Ovary (tissue), 9 donors: ENCODE data around the gene TP53INP2. TPM values are rescaled to one million over a fixed set of nuclear protein-coding genes. Genes with fewer than 3 reads are reported as not detected.

ENCODE experiments used
- DNase-seq, 5 donors: peaks; one replicate each; pipeline ENCODE4 v3.0.0-alpha.2; 2019 to 2020
- H3K27ac ChIP-seq, 2 donors: fragments of 200-600 bp; one replicate each; pipeline versions ENCODE4 v1.5.1 to v1.8.0; 2019 to 2022
- H3K27me3 ChIP-seq: fragments of 200-600 bp; one replicate; pipeline ENCODE4 v1.8.0; 2022
- H3K36me3 ChIP-seq: fragments of 200-600 bp; sonication (generic); one replicate; pipeline ENCODE4 v1.5.1; 2019
- H3K4me1 ChIP-seq: one replicate; pipeline ENCODE4 v1.8.1; 2013; ENCODE audit warnings: mild to moderate bottlenecking, moderate library complexity; ENCODE audit not compliant: insufficient read depth
- H3K4me3 ChIP-seq: fragments of 200-600 bp; sonication (generic); one replicate; pipeline ENCODE4 v1.5.1; 2017
- H3K9me3 ChIP-seq, 2 donors: fragments of 200-600 bp in 1 of 2; sonication (generic) in 1 of 2; one replicate each; pipeline versions ENCODE4 v1.5.1 to v1.8.1; 2013 to 2019; ENCODE audit warnings: mild to moderate bottlenecking in 1 of 2, moderate library complexity in 1 of 2
- EP300 ChIP-seq: sonication (generic); formaldehyde crosslinking; IDR thresholded peaks from one replicate; pipeline ENCODE4 v1.6.1; 2017; ENCODE audit warnings: antibody characterized with exemption
- POLR2A ChIP-seq: fragments of 450-650 bp; IDR thresholded peaks from one replicate; pipeline ENCODE4 v1.6.1; 2017; ENCODE audit warnings: antibody characterized with exemption, mild to moderate bottlenecking, moderate library complexity
- WGBS, 3 donors: extraction: QIAGEN DNeasy Blood & Tissue Kit in 1 of 3; methylation state at CpG; one replicate each; pipeline versions ENCODE4 v1.1.5 to v1.1.7; 2013 to 2017; 5-methylcytosine and 5-hydroxymethylcytosine counted together
- intact Hi-C, 4 donors: fragments of 100-400 bp; cut with DNase I; formaldehyde crosslinking; loops; one replicate each; pipeline versions ENCODE4 v1.11.0 to v1.15.1; 2022 to 2023
- polyA plus RNA-seq, 2 donors: library from polyadenylated mRNA; stranded (reverse); fragments of 200-250 nt in 1 of 2; fragments of 350-450 nt in 1 of 2; fragmentation: Illumina TruSeq in 1 of 2; extraction: RNeasy Lipid Tissue Mini Kit (QIAGEN cat#74804) in 1 of 2; gene quantifications; one replicate each; pipeline ENCODE4 v1.2.3, GENCODE V29; 2013 to 2014
- total RNA-seq, 7 donors: library from RNA; depleted of rRNA in 2 of 7; stranded (reverse); fragments of >200 nt in 2 of 7; fragmentation: NEBNext Ultra II Directional in 3 of 7; extraction: Animal tissue kit (Norgen Biotek cat#: 25700) in 3 of 7; gene quantifications; one replicate each; pipeline versions ENCODE4 v1.1.0 to v1.2.4, GENCODE V29; 2016 to 2023
- TF ChIP-seq, protein P1 (sequence below), 3 donors: fragments of 450-650 bp in 2 of 3; fragments of 200-600 bp in 1 of 3; IDR thresholded peaks; one replicate each; pipeline versions ENCODE4 v1.5.1 to v1.8.0; 2016 to 2022; ENCODE audit warnings: antibody characterized with exemption in 3 of 3, mild to moderate bottlenecking in 1 of 3
- donor health status: DM: no; HTN: no; CAD: no; lungs with moderate emphysema.
- donor health status: DM: no; HTN: no; CAD: no.
- donor health status: Bipolar disorder and iron deficiency.
- donor health status: DM: yes; HTN: yes; CAD: no.
- donor health status: DM: no; HTN: no; CAD: no.
- donor health status: DM: yes; HTN: yes; CAD: no.

Gene TP53INP2
- total and polyA plus RNA-seq, 9 donors = 4.9 to 50.3 (median 13.3) TPM

DNA sequence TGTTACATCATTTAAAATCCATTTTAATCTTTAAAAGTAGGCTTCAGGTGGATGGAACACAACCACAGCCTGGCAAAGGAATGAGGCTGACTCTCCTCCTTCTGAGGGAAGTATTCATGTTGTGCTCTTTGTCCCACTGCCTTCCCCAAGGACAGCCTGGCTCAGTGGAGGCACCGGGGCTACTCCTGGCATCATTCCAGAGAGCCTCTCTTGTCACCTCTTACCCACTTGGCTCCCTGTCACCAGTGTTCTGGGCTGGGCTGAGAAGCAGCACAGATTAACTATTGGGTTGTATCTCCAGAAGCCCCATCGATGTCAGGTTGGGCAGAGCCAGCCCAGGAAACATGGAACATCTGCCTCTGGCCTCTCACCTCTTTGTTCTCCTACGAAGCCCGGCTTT is 10.7 kb upstream of the TP53INP2 start:
- Histone ChIP-seq H3K4me1 (no peaks in the 10 kb centered on the region), H3K9me3 (no peaks in the 10 kb centered on the region), H3K27me3 (no peaks in the 10 kb centered on the region), H3K36me3 (no peaks in the 10 kb centered on the region), H3K4me3 (no peak overlapping the region), H3K27ac (no peak overlapping the region)
- intact Hi-C loops = no loop called here
- 36 to 54% (median 39%) methylated on average over 4 of the region's 4 CpGs for WGBS, 3 donors
- no peak for TF ChIP-seq POLR2A
- TF ChIP-seq, protein P1, sequence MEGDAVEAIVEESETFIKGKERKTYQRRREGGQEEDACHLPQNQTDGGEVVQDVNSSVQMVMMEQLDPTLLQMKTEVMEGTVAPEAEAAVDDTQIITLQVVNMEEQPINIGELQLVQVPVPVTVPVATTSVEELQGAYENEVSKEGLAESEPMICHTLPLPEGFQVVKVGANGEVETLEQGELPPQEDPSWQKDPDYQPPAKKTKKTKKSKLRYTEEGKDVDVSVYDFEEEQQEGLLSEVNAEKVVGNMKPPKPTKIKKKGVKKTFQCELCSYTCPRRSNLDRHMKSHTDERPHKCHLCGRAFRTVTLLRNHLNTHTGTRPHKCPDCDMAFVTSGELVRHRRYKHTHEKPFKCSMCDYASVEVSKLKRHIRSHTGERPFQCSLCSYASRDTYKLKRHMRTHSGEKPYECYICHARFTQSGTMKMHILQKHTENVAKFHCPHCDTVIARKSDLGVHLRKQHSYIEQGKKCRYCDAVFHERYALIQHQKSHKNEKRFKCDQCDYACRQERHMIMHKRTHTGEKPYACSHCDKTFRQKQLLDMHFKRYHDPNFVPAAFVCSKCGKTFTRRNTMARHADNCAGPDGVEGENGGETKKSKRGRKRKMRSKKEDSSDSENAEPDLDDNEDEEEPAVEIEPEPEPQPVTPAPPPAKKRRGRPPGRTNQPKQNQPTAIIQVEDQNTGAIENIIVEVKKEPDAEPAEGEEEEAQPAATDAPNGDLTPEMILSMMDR (IDR thresholded peaks at IDR 0.05) = no peak
- TF ChIP-seq EP300 = no peak
- DNase-seq = no peak

DNA sequence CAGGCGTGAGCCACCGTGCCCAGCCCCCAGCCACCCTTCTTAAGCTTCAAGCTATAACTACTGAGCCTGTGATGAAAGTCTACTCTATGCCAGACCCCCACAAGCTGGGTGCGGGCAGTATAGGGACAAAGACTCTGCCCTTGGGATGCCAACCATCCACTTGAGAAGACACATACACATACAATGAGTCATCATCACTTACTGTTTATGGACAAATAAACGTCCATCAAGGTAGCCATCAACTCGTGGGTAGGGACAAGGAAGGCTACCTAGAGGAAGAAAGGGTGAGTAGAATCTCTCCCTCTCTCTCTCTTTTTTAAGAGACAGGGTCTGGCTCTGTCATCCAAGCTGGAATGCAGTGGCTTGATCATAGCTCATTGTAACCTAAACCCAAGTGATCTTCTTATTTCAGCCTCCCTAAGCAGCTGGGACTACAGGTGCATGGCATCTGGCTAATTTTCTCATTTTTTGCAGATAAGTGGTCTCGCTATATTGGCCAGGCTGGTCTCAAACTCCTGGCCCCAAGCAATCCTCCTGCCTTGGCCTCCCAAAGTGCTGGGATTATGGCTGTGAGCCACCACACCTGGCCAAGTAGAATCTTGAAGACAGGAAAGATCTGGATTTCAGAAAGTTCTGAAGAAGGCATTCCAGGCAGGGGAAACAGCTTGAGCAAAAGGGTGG is 2.6 kb upstream of the TP53INP2 start:
- WGBS, 3 donors = 70 to 81% (median 75%) methylated on average over 6 of the region's 6 CpGs
- no peak overlapping the region for H3K27ac ChIP-seq
- TF ChIP-seq, protein P1 (IDR thresholded peaks at IDR 0.05) = no peak
- no peak for TF ChIP-seq EP300
- TF ChIP-seq POLR2A = no peak
- no peaks in the 10 kb centered on the region for H3K36me3 ChIP-seq
- peaks cover 3% of the 10 kb centered on the region for H3K4me1 ChIP-seq
- H3K9me3 ChIP-seq = no peaks in the 10 kb centered on the region
- no peak for DNase-seq
- intact Hi-C loops = loop anchor here in 2 of 4 donors (10.0 kb wide), 2 partner anchors 167 to 387 kb away; no protein-coding TSS in a partner anchor
- H3K27me3 ChIP-seq = no peaks in the 10 kb centered on the region
- no peak overlapping the region for H3K4me3 ChIP-seq

DNA sequence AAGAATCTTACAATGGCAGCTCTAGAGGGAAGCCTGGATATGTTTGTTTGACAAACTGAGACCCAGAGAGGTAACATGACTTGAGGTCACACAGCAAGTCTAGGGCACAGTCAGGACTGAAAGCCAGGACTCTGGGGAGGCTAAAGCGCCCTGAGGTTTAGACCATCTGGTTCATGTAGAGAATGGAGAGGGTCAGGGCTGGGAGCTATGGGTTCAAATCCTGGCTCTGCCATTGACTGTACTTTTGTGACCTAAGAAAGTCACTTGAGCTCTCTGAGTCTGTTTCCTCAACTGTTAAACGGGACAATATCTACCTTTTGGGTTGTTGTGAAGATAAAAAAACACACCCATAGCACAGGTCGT is 1.1 kb upstream of the TP53INP2 start:
- no peak for DNase-seq
- 29 to 38% (median 29%) methylated on average over 3 of the region's 3 CpGs for WGBS, 3 donors
- Histone ChIP-seq H3K27ac (no peak overlapping the region), H3K27me3 (no peaks in the 10 kb centered on the region), H3K4me3 (no peak overlapping the region), H3K9me3 (no peaks in the 10 kb centered on the region), H3K4me1 (peaks cover 3% of the 10 kb centered on the region), H3K36me3 (no peaks in the 10 kb centered on the region)
- intact Hi-C loops = loop anchor here in 2 of 4 donors (10.0 kb wide), 2 partner anchors 168 to 388 kb away; no protein-coding TSS in a partner anchor
- TF ChIP-seq, protein P1 (IDR thresholded peaks at IDR 0.05) = no peak
- TF ChIP-seq POLR2A (no peak), EP300 (no peak)

DNA sequence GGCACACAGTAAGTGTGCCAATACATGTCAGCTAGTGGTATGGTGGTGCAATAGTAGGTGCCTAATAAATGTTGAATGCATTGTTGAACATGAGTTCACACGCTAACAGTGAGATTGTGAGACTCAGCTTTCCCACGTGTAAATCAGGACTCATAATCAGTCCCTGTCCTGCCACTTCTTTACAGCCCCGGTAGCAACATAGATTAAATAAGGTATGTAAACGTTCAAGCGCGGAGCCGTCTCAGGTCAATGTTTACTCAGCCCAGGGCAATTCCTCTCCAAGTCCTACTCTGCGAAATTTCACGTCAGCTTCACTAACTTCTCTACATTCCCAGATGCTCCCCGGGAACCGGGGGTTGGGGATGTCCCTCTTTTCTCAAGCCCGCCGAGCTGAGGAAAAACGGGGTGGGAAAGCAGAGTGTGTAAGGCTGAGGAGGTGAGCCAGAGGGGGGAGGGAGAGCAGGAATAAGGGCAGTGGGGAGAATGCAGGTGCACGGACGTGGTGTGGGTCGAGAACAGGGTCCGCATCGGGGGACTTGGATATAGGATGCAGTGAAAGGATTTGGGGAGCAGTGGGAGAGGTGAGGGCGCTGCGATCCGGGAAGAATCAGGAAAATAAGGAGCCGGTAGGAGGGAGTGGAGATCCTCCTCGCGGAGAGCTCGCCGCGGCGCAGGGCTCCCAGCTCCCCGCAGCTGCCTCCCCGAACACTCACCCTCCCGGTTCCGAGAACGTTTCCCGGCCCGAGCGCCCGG is 544 bp upstream of the TP53INP2 start:
- H3K27me3 ChIP-seq = no peaks in the 10 kb centered on the region
- H3K27ac ChIP-seq = peak overlapping the region; percentile 98 to 100
- no peaks in the 10 kb centered on the region for H3K36me3 ChIP-seq
- H3K4me3 ChIP-seq = peak overlapping the region; percentile 68
- H3K4me1 ChIP-seq = peaks cover 3% of the 10 kb centered on the region
- DNase-seq = peak in 2 of 5 donors; percentile 29 to 44
- intact Hi-C loops = loop anchor here in 3 of 4 donors (2.0 to 10.0 kb wide), 3 partner anchors 145 to 389 kb away; partner anchors contain the start of gene MAP1LC3A (in 1 of the 3)
- 0 to 2% (median 1%) methylated on average over 31 to 38 of the region's 38 CpGs for WGBS, 3 donors
- H3K9me3 ChIP-seq = no peaks in the 10 kb centered on the region
- TF ChIP-seq EP300 (no peak), POLR2A (no peak)
- TF ChIP-seq, protein P1 (IDR thresholded peaks at IDR 0.05) = no peak
